Measurements from ENCODE around the gene MAD1L1.

DNA sequence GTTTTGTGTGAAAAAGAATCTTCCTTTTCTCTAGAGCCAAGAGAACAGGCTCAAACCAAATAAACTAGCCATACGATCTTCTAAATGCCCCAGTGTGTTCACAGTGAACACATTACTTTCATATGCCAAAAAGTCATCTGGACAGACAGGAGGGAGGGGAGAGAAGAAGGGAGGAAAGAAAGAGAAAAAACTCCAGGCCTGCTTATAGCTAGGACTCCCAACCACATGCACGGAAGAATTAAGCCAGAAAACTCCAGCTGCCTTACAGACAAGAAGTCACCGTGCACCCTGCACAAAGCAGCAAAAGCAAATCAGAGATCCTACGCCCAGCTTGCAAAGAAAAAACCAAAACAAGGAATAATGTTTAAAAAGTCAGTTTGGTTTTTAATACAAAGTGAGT is 47.2 kb upstream of the MAD1L1 start:
- TF ChIP-seq EZH2 (IDR thresholded peaks at IDR 0.05; ENCODE audit: borderline replicate concordance, low read depth, low read length, poor library complexity, severe bottlenecking) = no peak
- TF ChIP-seq, protein P1, sequence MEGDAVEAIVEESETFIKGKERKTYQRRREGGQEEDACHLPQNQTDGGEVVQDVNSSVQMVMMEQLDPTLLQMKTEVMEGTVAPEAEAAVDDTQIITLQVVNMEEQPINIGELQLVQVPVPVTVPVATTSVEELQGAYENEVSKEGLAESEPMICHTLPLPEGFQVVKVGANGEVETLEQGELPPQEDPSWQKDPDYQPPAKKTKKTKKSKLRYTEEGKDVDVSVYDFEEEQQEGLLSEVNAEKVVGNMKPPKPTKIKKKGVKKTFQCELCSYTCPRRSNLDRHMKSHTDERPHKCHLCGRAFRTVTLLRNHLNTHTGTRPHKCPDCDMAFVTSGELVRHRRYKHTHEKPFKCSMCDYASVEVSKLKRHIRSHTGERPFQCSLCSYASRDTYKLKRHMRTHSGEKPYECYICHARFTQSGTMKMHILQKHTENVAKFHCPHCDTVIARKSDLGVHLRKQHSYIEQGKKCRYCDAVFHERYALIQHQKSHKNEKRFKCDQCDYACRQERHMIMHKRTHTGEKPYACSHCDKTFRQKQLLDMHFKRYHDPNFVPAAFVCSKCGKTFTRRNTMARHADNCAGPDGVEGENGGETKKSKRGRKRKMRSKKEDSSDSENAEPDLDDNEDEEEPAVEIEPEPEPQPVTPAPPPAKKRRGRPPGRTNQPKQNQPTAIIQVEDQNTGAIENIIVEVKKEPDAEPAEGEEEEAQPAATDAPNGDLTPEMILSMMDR (conservative IDR thresholded peaks at IDR 0.05; ENCODE audit: low read depth, low read length) = no peak
